Right cardiac atrium (tissue), 5 donors: Measurements from ENCODE around the gene SCML1. TPM values are rescaled to one million over a fixed set of nuclear protein-coding genes. Genes with fewer than 3 reads are reported as not detected.

Source experiments
- ATAC-seq, 2 donors: fragments of 200-7000 bp; cut with Tn5 transposase; one replicate each; pipeline versions ENCODE4 v1.8.0 to v1.9.1; 2020; ENCODE audit warnings: moderate library complexity in 2 of 2, mild to moderate bottlenecking in 1 of 2
- DNase-seq, 3 donors: peaks; one replicate each; pipeline ENCODE4 v3.0.0-alpha.2; 2020
- H3K27ac ChIP-seq: one replicate; pipeline ENCODE4 v1.5.1; 2013; ENCODE audit warnings: mild to moderate bottlenecking, low read length, control low read depth, moderate library complexity
- H3K27me3 ChIP-seq: one replicate; pipeline ENCODE4 v1.6.1; 2013; ENCODE audit not compliant: control insufficient read depth, insufficient read depth
- H3K4me1 ChIP-seq: one replicate; pipeline ENCODE4 v1.6.1; 2013; ENCODE audit warnings: low read length; ENCODE audit not compliant: control insufficient read depth, insufficient read depth
- H3K4me3 ChIP-seq: one replicate; pipeline ENCODE4 v1.5.1; 2013; ENCODE audit warnings: low read length, control low read depth
- H3K9me3 ChIP-seq: one replicate; pipeline ENCODE4 v1.6.1; 2013; ENCODE audit warnings: low read length; ENCODE audit not compliant: control insufficient read depth
- WGBS: extraction: QIAGEN DNeasy Blood & Tissue Kit; methylation state at CpG from one replicate; pipeline ENCODE4 v1.1.7; 2013; 5-methylcytosine and 5-hydroxymethylcytosine counted together
- intact Hi-C, 4 donors: fragments of 100-400 bp; cut with DNase I; formaldehyde crosslinking; loops; one replicate each; pipeline versions ENCODE4 v1.11.0 to v1.14.0; 2022 to 2023
- long read RNA-seq, 4 donors: library from polyadenylated mRNA; unstranded; transcript quantifications; one replicate each; pipeline ENCODE4 v2.0.0, GENCODE V29; 2020 to 2021
- polyA plus RNA-seq: library from polyadenylated mRNA; stranded (reverse); fragments of 200-250 nt; gene quantifications from one replicate; pipeline ENCODE4 v1.2.3, GENCODE V29; 2013
- total RNA-seq, 4 donors: library from RNA; stranded (reverse); fragmentation: NEBNext Ultra II Directional; extraction: Animal tissue kit (Norgen Biotek cat#: 25700); gene quantifications; one replicate each; pipeline ENCODE4 v1.2.1, GENCODE V29; 2021
- donor health status: healthy with polysubstance abuse.
- donor health status: DM: no; HTN: yes; CAD: no.
- donor health status: DM: no; HTN: no; CAD: no.
- donor health status: DM: no; HTN: yes; CAD: no; lungs with severe emphysema.
- donor health status: DM: yes; HTN: yes; CAD: no.

Gene SCML1
- total RNA-seq (1 to 10 TPM; 6.6 to 9.1 (median 7.8) TPM), polyA plus RNA-seq (7.4 TPM)
- long read RNA-seq, donor 1, partial matches to known transcripts: 0 of 7 reads
- long read RNA-seq, donor 1, other reads (novel, unspliced or antisense): 2 of 7 reads
- long read RNA-seq, donor 2, partial matches to known transcripts: 0 of 7 reads
- long read RNA-seq, donor 2, other reads (novel, unspliced or antisense): 2 of 7 reads
- long read RNA-seq, donor 3, full-length matches to known transcripts: 16 of 27 reads
- long read RNA-seq, donor 3, partial matches to known transcripts: 0 of 27 reads
- long read RNA-seq, donor 3, other reads (novel, unspliced or antisense): 11 of 27 reads
- long read RNA-seq, donor 4, partial matches to known transcripts: 0 of 7 reads
- long read RNA-seq, donor 4, other reads (novel, unspliced or antisense): 2 of 7 reads

DNA sequence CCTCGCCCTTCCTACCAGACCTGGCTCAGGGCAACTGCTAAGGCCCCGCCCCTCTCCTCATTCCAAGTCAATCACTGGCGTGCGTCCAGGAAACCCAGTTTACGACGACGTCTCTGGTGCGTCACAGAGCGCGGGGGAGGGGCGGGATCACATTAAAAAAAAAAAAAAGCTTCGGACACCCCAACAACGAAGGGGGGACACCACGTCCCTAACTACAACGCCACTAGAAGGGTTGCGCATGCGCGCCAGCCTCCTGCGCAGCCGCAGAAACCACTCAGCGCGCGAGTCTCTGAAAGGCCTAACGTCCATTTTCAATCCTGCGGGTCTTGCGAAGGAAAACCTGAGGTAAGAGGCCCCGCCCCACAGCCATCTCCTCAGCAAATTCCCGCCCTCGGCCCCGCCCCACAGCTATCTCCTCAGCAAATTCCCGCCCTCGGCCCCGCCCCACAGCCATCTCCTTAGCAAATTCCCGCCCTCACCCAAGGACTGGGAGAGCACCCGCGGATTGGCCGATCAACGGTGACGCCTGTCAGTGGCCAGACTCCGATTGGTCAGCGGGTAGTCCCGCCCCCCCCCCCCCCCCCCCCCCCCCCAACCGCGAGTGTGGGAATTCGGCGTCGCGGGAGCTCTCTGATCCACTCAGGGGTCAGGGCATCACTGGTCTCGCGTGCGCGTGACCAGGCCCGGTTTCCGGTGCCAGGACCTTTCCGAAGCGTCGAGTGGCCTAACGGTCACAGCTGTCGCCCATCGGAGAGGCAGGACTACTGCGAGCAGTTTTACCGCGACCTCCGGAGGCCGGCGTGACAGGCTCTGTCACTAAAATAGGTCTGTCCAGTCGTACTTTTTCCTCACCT, at the start of gene SCML1:
Gene SCML1, plus strand, starts transcription at position 638 of the 854 bp plus-strand sequence. CDS start 6,694 bp downstream, outside the sequence.
- no peaks in the 10 kb centered on the region for H3K9me3 ChIP-seq
- no peaks in the 10 kb centered on the region for H3K4me1 ChIP-seq
- WGBS: under 1% methylated on average over 58 of the region's 67 CpGs
- peak within 1 kb of the TSS; percentile 89 for H3K27ac ChIP-seq
- DNase-seq (peak; percentile 97 to 99 (median 99)), ATAC-seq (peak; percentile 98 to 99)
- H3K27me3 ChIP-seq: no peaks in the 10 kb centered on the region
- peak within 1 kb of the TSS; percentile 87 for H3K4me3 ChIP-seq
- intact Hi-C loops: no loop called here

- intact Hi-C loops: loop anchor here in 3 of 4 donors (2.0 to 10.0 kb wide), 2 partner anchors 153 to 445 kb away; no protein-coding TSS in a partner anchor
- H3K4me3 ChIP-seq: no peak overlapping the region
- no peaks in the 10 kb centered on the region for H3K4me1 ChIP-seq
- WGBS: 98% methylated on average over 14 of the region's 14 CpGs
- no peak overlapping the region for H3K27ac ChIP-seq
- ATAC-seq (no peak), DNase-seq (no peak)
- no peaks in the 10 kb centered on the region for H3K27me3 ChIP-seq
- no peaks in the 10 kb centered on the region for H3K9me3 ChIP-seq
Measured at GRCh38 chrX:17687648-17688047, 49.6 kb upstream of the SCML1 start.

DNA sequence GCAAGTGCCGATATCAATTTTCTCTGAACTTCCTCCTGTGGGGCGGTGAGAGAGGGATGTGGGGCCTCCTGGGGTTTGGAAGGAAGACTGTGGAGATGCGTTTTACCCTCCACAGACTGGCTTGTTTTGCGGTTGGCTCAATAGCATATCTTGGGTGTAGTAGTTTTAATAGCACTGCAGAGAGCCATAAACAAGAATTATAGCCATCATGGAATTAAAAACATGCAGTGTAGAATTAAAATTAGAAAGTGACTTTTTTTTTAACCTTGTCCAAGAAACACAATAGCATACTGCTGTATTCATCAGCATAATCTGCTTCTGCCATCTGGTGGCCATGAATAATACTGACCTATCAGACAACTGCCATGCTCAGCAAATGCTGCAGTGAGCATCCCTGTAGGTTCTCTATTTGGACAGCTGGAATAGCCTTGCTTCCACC, 47.3 kb upstream of the SCML1 start:
- DNase-seq (no peak), ATAC-seq (peak; percentile 59 to 84)
- Histone ChIP-seq H3K4me3 (no peak overlapping the region), H3K9me3 (no peaks in the 10 kb centered on the region), H3K27ac (no peak overlapping the region), H3K4me1 (no peaks in the 10 kb centered on the region), H3K27me3 (no peaks in the 10 kb centered on the region)
- intact Hi-C loops: loop anchor here in 3 of 4 donors (2.0 to 10.0 kb wide), 4 partner anchors 155 to 448 kb away; no protein-coding TSS in a partner anchor
- 24% methylated on average over 4 of the region's 4 CpGs for WGBS

GRCh38 chrX:17692709-17693346, 44.5 kb upstream of the SCML1 start:
- no peak overlapping the region for H3K4me3 ChIP-seq
- intact Hi-C loops: loop anchor here in 2 of 4 donors (5.0 kb wide), 2 partner anchors 161 to 451 kb away; no protein-coding TSS in a partner anchor
- ATAC-seq (no peak), DNase-seq (no peak)
- H3K4me1 ChIP-seq: no peaks in the 10 kb centered on the region
- 75% methylated on average over 5 of the region's 5 CpGs for WGBS
- no peak overlapping the region for H3K27ac ChIP-seq
- H3K27me3 ChIP-seq: no peaks in the 10 kb centered on the region
- no peaks in the 10 kb centered on the region for H3K9me3 ChIP-seq

GRCh38 chrX:17697191-17697590, 40.1 kb upstream of the SCML1 start:
- Histone ChIP-seq H3K4me1 (no peaks in the 10 kb centered on the region), H3K9me3 (no peaks in the 10 kb centered on the region), H3K27me3 (no peaks in the 10 kb centered on the region), H3K27ac (no peak overlapping the region), H3K4me3 (no peak overlapping the region)
- intact Hi-C loops: no loop called here
- DNase-seq (no peak), ATAC-seq (no peak)
- 86% methylated on average over 1 of the region's 1 CpG for WGBS

DNA sequence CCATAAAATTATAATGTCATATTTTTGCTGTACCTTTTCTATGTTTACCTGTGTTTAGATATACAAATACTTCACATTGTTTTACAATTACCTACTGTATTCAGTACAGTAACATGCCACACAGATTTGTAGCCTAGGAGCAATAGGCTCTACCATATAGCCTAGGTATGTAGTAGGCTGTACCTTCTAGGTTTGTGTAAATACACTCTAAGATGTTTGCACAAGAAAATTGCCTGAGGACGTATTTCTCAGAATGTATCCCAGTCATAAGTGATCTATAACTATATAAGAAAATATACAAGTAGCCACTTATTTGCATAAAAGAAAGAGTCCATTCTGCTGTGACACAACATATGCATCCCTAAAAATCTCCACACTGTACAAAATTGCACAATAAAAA, 36.3 kb upstream of the SCML1 start:
- Histone ChIP-seq H3K27ac (no peak overlapping the region), H3K9me3 (no peaks in the 10 kb centered on the region), H3K27me3 (no peaks in the 10 kb centered on the region), H3K4me3 (no peak overlapping the region), H3K4me1 (no peaks in the 10 kb centered on the region)
- no peak for ATAC-seq
- DNase-seq: no peak
- intact Hi-C loops: no loop called here
- WGBS: 97% methylated on average over 1 of the region's 1 CpG

- 88% methylated on average over 2 of the region's 2 CpGs for WGBS
Measured at GRCh38 chrX:17703201-17703600, 34.1 kb upstream of the SCML1 start.

GRCh38 chrX:17705211-17705610, 32.1 kb upstream of the SCML1 start:
- intact Hi-C loops: no loop called here

More at GRCh38 chrX:17703201-17703600, 34.1 kb upstream of the SCML1 start:
- Histone ChIP-seq H3K27me3 (no peaks in the 10 kb centered on the region), H3K4me3 (no peak overlapping the region), H3K4me1 (no peaks in the 10 kb centered on the region), H3K27ac (no peak overlapping the region), H3K9me3 (no peaks in the 10 kb centered on the region)
- intact Hi-C loops: no loop called here
- ATAC-seq (no peak), DNase-seq (no peak)

DNA sequence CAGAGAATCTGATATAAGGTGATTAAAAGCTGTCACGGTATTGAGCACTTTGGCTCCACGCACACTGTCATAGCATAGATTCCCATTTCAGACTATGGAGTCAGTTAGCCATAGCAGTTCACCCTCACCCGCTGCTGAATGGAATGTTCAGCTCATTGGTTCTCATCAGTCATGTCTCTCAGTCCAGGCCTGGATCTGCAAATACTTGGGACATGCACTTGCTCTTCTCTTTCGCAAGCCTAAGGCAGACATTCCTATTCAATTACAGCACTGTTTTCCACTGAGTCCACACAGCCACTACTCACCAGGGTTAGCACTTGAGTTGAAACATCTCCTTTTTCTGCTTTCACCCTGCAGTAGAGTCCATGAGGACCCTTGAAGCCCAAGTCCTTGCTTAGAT, 30.6 kb upstream of the SCML1 start:
- intact Hi-C loops: no loop called here
- no peak for ATAC-seq
- H3K4me3 ChIP-seq: no peak overlapping the region
- WGBS: 91% methylated on average over 4 of the region's 4 CpGs
- H3K4me1 ChIP-seq: no peaks in the 10 kb centered on the region
- H3K27ac ChIP-seq: no peak overlapping the region
- H3K9me3 ChIP-seq: no peaks in the 10 kb centered on the region
- DNase-seq: no peak
- no peaks in the 10 kb centered on the region for H3K27me3 ChIP-seq

More at GRCh38 chrX:17705211-17705610, 32.1 kb upstream of the SCML1 start:
- DNase-seq (no peak), ATAC-seq (no peak)
- no peak overlapping the region for H3K4me3 ChIP-seq
- 90% methylated on average over 2 of the region's 2 CpGs for WGBS
- H3K9me3 ChIP-seq: no peaks in the 10 kb centered on the region
- no peaks in the 10 kb centered on the region for H3K4me1 ChIP-seq
- no peaks in the 10 kb centered on the region for H3K27me3 ChIP-seq
- no peak overlapping the region for H3K27ac ChIP-seq

DNA sequence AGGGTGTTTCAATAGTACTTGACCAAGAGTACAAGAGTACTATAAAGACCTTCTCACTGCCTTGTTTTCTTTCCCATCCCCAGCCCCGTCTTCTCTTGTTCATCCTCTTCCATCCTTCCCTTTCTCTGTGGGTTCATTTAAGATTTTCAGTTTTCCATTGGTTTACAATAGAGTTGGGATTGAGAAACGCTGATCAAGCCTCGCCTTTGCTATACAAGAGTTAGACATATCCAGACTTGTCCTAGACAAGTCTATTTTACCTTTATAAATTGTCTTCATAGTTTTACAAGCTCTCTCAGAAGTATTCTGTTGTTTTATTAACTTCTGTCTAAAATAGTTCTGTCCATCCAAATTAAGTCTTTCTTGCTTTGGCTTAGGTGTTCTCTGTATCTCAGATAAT, 29.6 kb upstream of the SCML1 start:
- no peaks in the 10 kb centered on the region for H3K4me1 ChIP-seq
- DNase-seq (no peak), ATAC-seq (no peak)
- H3K27ac ChIP-seq: no peak overlapping the region
- no peaks in the 10 kb centered on the region for H3K9me3 ChIP-seq
- intact Hi-C loops: no loop called here
- WGBS: 95% methylated on average over 3 of the region's 3 CpGs
- H3K27me3 ChIP-seq: no peaks in the 10 kb centered on the region
- no peak overlapping the region for H3K4me3 ChIP-seq
